ENCODE results near the gene CELA2B. TPM values are rescaled to one million over a fixed set of nuclear protein-coding genes. Genes with fewer than 3 reads are reported as not detected.

CELA2B gene
- total and polyA plus RNA-seq, 4 donors, result not detected

GRCh38 chr1:15538771-15539170 is 62.9 kb downstream of the CELA2B start:
- peaks cover 0 to 5% (median 0%) of the 10 kb centered on the region in 4 donors for H3K4me1 ChIP-seq (ENCODE audit: control insufficient read depth in 4 of 4, insufficient read depth in 4 of 4, low read length in 3 of 4)
- no peaks in the 10 kb centered on the region for H3K9me3 ChIP-seq (ENCODE audit: control insufficient read depth in 4 of 4, low read length in 3 of 4)
- H3K36me3 ChIP-seq (ENCODE audit: control insufficient read depth in 4 of 4, insufficient read depth in 3 of 4, low read depth in 1 of 4, low read length in 3 of 4), result peaks cover 6 to 40% (median 25%) of the 10 kb centered on the region in 4 donors
- no peak overlapping the region for H3K9ac ChIP-seq (ENCODE audit: low read depth in 1 of 2, low read length in 2 of 2)
- 60% methylated on average over 6 of the region's 6 CpGs for WGBS
- no peaks in the 10 kb centered on the region for H3K27me3 ChIP-seq (ENCODE audit: control insufficient read depth in 4 of 4, insufficient read depth in 4 of 4, low read length in 3 of 4)
- no peak overlapping the region for H3K4me3 ChIP-seq (ENCODE audit: low read depth in 1 of 3, low read length in 3 of 3)
- no peak for DNase-seq (ENCODE audit: low spot score)
- no peak overlapping the region for H3K27ac ChIP-seq (ENCODE audit: low read depth in 1 of 2, low read length in 2 of 2)
- no peak for TF ChIP-seq HNF4G (IDR thresholded peaks at IDR 0.05)
- no peak for TF ChIP-seq MAX (IDR thresholded peaks at IDR 0.05)
- no peak for TF ChIP-seq RXRA (IDR thresholded peaks at IDR 0.05)

GRCh38 chr1:15540186-15540585 is 64.3 kb downstream of the CELA2B start:
- no peaks in the 10 kb centered on the region for H3K27me3 ChIP-seq (ENCODE audit: control insufficient read depth in 4 of 4, insufficient read depth in 4 of 4, low read length in 3 of 4)
- TF ChIP-seq MAX (IDR thresholded peaks at IDR 0.05) (no peak), EGR1 (IDR thresholded peaks at IDR 0.05; ENCODE audit: low read depth in 2 of 2) (no peak), SP1 (IDR thresholded peaks at IDR 0.05) (no peak), YY1 (IDR thresholded peaks at IDR 0.05) (no peak), HNF4A (conservative IDR thresholded peaks at IDR 0.05) (no peak), REST (IDR thresholded peaks at IDR 0.05) (no peak), ZBTB33 (IDR thresholded peaks at IDR 0.05) (no peak), CTCF (IDR thresholded peaks at IDR 0.05; ENCODE audit: low read depth, low read length, missing input control) (no peak), HNF4G (IDR thresholded peaks at IDR 0.05) (no peak), TAF1 (conservative IDR thresholded peaks at IDR 0.05) (no peak), ATF3 (IDR thresholded peaks at IDR 0.05) (no peak)
- no peak overlapping the region for H3K27ac ChIP-seq (ENCODE audit: low read depth in 1 of 2, low read length in 2 of 2)
- DNase-seq (ENCODE audit: low spot score), result no peak
- H3K9ac ChIP-seq (ENCODE audit: low read depth in 1 of 2, low read length in 2 of 2), result no peak overlapping the region
- peaks cover 0 to 5% (median 0%) of the 10 kb centered on the region in 4 donors for H3K4me1 ChIP-seq (ENCODE audit: control insufficient read depth in 4 of 4, insufficient read depth in 4 of 4, low read length in 3 of 4)
- H3K4me3 ChIP-seq (ENCODE audit: low read depth in 1 of 3, low read length in 3 of 3), result no peak overlapping the region
- H3K36me3 ChIP-seq (ENCODE audit: control insufficient read depth in 4 of 4, insufficient read depth in 3 of 4, low read depth in 1 of 4, low read length in 3 of 4), result peaks cover 8 to 43% (median 31%) of the 10 kb centered on the region in 4 donors
- WGBS, result 96% methylated on average over 8 of the region's 8 CpGs
- no peaks in the 10 kb centered on the region for H3K9me3 ChIP-seq (ENCODE audit: control insufficient read depth in 4 of 4, low read length in 3 of 4)

Other genes starting within 250 kb of the CELA2B start
- gene FHAD1, start 228.9 kb upstream of the CELA2B start, total RNA-seq, result under 1 TPM; under 0.01 to 0.05 TPM
- gene FHAD1, start 228.9 kb upstream of the CELA2B start, polyA plus RNA-seq, result under 1 TPM in 1 of 2 donors, not detected in 1; 0.13 TPM
- gene EFHD2, start 66.2 kb upstream of the CELA2B start, total RNA-seq, result 10 to 100 TPM; 10.6 to 23.0 TPM
- 10 to 100 TPM in 1 of 2 donors, 1 to 10 TPM in 1; 7.4 to 12.8 TPM for gene EFHD2, start 66.2 kb upstream of the CELA2B start, polyA plus RNA-seq
- not detected for gene CTRC, start 37.7 kb upstream of the CELA2B start, total RNA-seq
- gene CTRC, start 37.7 kb upstream of the CELA2B start, polyA plus RNA-seq, result not detected
- not detected for gene CELA2A, start 19.4 kb upstream of the CELA2B start, total RNA-seq
- gene CELA2A, start 19.4 kb upstream of the CELA2B start, polyA plus RNA-seq, result not detected
- 1 to 10 TPM; 4.2 to 4.4 TPM for gene CASP9, start 48.1 kb downstream of the CELA2B start, total RNA-seq
- gene CASP9, start 48.1 kb downstream of the CELA2B start, polyA plus RNA-seq, result 1 to 10 TPM; 2.8 to 5.8 TPM
- 10 to 100 TPM in 1 of 2 donors, 1 to 10 TPM in 1; 9.2 to 13.1 TPM for gene DNAJC16, start 50.7 kb downstream of the CELA2B start, total RNA-seq
- gene DNAJC16, start 50.7 kb downstream of the CELA2B start, polyA plus RNA-seq, result 10 to 100 TPM in 1 of 2 donors, 1 to 10 TPM in 1; 3.3 to 14.2 TPM
- 10 to 100 TPM; 33.3 to 83.6 TPM for gene AGMAT, start 108.9 kb downstream of the CELA2B start, total RNA-seq
- 10 to 100 TPM; 31.9 to 48.0 TPM for gene AGMAT, start 108.9 kb downstream of the CELA2B start, polyA plus RNA-seq
- gene DDI2, start 141.4 kb downstream of the CELA2B start, total RNA-seq, result 10 to 100 TPM; 70.8 to 72.5 TPM
- gene DDI2, start 141.4 kb downstream of the CELA2B start, polyA plus RNA-seq, result 10 to 100 TPM in 1 of 2 donors, 1 to 10 TPM in 1; 9.5 to 13.1 TPM
- 10 to 100 TPM; 18.9 to 22.6 TPM for gene PLEKHM2, start 208.2 kb downstream of the CELA2B start, total RNA-seq
- 10 to 100 TPM in 1 of 2 donors, 1 to 10 TPM in 1; 4.1 to 15.1 TPM for gene PLEKHM2, start 208.2 kb downstream of the CELA2B start, polyA plus RNA-seq